Sciatic nerve (tissue), 2 donors: ENCODE measurements around the gene GRAPL. TPM values are rescaled to one million over a fixed set of nuclear protein-coding genes. Genes with fewer than 3 reads are reported as not detected.
"Not testable (repeated sequence)": the region's sequence is repeated elsewhere in the genome, so short reads cannot be mapped to it uniquely, and the experiment has no call there.

Experiments used
- ATAC-seq: fragments of 200-7000 bp; cut with Tn5 transposase; one replicate; pipeline ENCODE4 v1.9.1; 2020; ENCODE audit warnings: mild to moderate bottlenecking, moderate library complexity
- DNase-seq: peaks from one replicate; pipeline ENCODE4 v3.0.0-alpha.2; 2020; ENCODE audit warnings: low spot score
- intact Hi-C: fragments of 100-400 bp; cut with DNase I; formaldehyde crosslinking; loops from one replicate; pipeline ENCODE4 v1.14.2; 2022
- total RNA-seq: library from RNA; stranded (reverse); fragmentation: NEBNext Ultra II Directional; extraction: Animal tissue kit (Norgen Biotek cat#: 25700); gene quantifications from one replicate; pipeline ENCODE4 v1.2.1, GENCODE V29; 2021
- donor health status: DM: no; HTN: no; CAD: no.
- donor health status: DM: no; HTN: no; CAD: no.

Gene GRAPL
- 5.2 TPM for total RNA-seq

DNA sequence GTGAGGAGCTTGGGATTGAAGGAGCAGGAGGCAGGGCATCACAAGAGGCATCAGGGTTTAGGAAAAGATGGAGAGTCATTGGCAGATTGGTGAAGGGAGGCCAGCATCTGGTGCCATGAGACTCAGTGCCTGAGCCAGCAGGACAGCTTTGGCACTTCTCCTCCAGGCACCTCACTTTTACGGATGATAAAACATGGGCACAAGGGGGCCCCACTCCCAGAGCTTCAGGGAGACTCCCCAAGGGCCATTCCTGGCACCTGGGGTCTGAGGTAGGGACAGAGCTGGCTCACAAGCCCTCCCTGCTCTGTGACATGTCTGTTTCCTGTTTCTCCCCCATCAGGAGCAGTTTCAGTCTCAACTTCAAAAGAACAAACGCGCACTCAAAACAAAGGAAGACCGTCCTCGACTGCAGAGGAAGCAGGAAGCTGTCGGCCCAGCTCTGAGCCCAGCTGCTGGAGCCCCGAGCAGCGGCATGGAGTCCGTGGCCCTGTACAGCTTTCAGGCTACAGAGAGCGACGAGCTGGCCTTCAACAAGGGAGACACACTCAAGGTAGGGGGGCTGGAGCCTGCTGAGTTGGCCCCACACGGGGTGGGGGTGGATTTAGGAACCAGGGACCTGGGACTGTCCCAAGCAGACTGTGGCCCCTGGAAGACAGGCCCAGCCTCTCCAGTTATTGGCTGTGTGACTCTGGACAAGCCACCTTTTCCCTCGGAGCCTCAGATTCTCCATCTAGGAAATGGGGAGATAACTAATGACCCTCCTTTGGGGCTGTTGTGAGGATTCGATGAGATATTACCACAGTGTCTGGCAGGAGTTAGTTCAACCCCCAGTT, at the start of gene GRAPL:
Gene GRAPL (plus strand): TSS at position 442 of the 833 bp plus-strand sequence. CDS start 31 bp downstream, at position 473.
- DNase-seq, intact Hi-C loops: not testable (repeated sequence)
- ATAC-seq, result peak; percentile 28

DNA sequence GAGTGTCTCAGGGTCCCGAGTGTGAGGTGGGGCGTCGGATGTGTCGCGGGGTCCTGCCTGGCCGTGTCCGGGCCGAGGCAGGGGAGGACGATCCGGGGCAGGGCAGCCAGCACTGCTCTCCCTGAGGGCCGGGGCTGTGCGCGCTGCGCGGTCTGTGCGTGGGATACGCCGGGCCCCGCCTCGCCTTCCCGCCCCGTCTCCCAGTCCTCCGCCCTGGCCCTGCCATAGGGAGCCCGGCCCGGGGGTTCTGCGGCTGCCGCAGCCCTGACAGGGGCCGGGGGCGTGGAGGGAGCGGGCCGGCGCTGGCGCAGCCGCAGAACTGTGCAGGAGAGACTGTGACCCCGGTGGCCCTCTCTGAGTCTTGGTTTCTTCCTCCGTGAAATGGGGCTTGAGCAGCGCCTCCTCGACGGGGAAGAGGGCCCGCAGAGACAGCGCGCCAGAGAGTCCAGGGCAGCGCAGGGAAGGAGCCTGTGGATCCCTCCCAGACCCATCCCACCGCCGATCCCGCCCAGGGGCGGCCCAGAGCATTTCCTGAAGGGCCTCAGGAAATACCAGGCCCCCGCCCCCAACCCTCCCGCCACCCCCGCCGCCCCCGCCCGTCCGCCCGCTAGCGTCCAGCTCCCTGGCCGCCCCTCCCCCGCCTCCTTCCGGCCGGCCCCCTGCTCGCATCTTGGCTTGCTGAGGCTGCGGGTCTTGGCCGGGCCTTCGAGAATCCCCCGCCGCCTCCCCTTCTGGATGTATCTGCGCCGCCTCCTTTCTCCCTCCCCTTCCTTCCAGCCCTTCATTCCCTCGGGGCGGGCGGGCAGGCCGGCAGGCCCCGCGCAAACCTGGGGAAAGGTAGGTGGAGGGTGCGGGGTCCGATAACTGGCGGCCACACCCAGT, 38.3 kb upstream of the GRAPL start:
- ATAC-seq, result peak; percentile 87
- DNase-seq, intact Hi-C loops: not testable (repeated sequence)

DNA sequence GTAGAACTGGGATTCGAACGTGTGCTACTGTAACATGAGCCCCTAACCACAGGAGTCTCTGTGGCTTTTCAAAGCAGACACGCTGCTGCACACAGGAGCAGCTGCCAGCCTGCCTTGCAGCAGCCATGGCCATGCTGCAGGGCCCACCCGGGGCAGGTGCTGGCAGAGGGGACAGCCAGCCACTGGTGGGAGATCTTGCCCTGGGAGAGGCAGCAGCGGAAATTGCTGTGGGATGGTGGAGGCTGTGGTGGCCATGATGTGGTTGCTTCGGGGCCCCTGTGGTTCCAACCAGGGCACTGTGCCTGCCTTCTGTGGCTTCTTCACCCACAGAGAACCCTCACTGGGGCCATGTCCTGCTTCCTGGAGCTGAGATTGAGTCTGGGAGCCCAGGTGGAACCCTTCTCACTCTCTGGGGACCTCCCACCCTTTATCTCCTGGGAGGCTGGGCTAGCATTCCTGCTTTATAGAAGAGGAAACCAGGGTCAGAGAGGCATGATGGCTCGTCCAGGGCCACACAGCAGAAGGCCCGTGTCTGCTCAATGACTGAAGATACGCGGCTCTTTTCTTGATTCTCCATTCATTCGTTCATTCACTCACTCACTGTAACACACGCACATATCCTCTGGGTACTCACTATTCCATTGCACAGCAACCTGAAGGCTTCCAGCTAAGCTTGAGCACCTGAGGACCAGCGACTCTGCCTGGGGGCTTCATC, 37.2 kb upstream of the GRAPL start:
- ATAC-seq, intact Hi-C loops, DNase-seq: not testable (repeated sequence)

DNA sequence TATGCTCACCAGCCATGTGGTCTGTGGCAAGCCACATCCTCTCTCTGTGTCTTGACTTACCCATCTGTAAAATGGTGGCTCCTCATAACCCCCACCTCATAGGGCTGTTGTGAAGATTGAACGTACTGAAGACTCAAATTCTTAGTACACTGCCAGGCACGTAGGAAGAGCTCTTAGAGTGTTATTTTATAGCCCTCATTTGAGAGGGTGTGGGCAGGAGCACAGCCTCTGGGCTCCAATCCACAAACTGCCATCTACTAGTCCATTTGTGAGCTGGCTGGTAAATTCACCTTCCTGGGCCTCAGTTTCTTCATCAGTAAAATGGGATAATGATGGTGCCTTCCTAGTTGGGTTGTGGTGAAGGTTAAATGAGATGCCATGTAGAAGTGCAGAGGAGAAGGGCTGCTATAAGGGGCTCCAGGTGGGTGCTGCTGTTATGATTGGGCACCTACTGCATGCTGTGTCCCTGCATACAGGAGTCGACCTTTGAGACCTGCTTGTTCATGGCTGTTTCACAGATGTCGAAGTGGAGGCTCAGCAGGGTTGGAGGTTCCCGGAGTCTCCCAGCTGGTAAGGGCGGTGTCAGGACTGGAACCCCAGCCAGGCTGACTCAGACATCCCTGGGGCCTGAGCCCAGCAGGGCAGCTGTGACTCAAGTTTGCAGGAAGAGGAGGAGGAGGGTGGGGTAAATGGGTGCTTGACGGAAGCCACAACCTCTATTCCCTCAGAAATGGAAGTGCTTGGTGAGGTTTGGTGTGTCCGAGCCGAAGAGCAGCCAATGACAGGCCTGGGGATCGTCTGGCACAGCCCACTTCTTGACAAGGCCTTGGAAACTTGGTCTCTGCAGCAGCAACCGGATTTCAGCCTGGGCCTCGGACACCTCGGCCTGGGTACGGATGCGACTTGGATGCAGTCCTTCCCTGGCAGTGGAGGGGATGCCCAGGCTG, 34.4 kb upstream of the GRAPL start:
- intact Hi-C loops, DNase-seq: not testable (repeated sequence)
- ATAC-seq, result peak; percentile 18

DNA sequence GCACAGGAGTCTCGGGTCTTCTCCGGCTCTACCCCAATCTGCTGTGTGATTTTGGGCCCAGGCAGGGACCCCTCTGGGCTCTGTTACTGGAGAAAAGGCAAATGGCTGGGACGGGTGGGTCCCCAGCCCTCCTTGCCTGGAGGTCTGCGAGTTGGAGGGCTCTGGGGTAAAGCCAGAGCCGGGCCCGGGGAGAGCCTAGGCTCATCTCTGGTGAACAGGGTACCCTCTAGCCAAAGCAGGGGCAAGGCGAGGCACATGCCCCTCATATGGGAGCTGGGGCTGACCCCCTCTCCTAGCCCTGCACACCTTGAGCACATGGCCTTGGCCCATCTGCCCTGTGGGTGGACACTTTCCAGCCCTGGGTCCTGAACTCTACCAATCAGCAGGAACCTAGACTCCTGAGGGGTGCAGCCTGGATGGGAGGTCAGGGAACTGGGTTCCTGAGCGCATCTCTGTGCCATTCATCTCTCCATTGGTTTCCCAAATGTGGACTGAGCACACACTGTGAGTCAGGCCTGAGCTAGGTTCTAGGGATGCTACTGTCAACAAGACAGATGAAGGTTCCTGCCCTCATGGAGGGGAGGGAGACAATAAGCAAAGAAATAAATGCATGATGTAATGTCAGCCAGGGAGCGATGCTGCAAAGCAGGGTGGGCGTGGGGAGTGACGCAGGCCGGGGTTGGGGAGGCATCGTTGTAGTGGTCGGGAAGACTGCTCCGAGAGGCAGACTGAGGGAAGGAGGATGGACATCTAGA, 33.5 kb upstream of the GRAPL start:
- not testable (repeated sequence) for ATAC-seq

DNA sequence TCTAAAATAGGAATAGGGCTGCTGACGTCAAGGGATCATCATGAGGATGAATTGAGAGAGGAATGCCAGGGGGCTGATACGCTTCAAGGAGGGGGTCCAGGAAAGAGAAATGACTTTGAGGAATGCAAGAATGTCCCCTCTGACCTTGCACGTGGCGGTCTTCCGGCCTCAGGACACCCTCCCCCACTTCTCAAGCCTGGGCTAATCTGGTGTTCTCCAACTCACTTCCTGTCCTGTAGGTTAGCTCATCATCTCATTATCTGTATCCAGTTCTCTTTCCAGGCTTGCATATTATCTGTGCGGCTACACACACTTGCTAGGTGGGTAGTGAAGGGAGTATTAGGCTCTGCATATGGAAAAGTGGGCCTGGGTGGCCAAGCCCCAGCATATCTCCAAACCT, 18.9 kb upstream of the GRAPL start:
- intact Hi-C loops, DNase-seq, ATAC-seq: not testable (repeated sequence)

More for the DNA sequence above, 33.5 kb upstream of the GRAPL start:
- intact Hi-C loops, result not testable (repeated sequence)
- peak; percentile 32 for DNase-seq

DNA sequence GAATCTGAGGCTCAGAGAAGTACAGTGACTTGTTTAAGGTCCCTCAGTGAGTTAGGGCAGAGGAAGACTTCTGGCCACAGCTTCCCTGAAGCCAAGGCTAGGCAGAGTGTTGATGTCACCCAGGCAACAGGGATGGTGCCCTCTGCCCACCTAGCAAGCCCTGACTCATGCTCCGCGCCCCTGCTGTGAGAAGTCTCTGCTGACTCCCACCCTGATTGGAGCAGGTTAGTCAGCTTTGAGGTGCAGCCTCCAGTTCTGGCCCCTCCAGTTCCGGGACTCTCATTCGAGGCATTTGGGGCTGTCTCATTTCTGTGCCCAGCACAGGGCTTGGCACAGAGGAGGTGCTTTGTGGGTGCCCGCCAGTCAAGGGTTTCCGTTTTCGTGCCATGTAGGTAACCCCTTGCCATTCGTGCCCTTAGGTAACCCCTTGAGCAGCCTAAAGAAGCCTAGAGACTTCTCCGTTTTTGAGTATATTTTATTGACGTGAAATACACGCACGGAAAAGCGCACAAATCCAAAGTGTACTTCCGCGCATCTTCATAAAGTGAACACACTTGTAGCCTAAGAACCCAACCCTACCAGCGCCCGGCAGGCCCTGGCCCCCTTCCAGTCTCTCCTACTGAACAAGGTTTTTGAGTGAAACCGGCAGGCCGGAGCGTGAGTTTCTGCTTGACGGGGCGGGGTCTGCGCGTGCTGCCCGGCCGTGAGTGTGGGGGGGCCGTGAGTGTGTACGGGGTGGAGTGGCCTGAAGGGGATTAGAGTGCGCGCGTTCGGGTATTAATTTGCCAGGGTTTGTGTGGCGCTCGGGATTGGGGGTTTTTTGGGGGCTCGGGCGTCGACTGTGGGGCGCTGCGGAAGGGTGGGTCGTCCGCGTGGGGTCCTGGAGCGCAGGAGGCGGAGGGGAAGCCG, 16.9 kb upstream of the GRAPL start:
- peak; percentile 86 for ATAC-seq
- intact Hi-C loops, result not testable (repeated sequence)

DNA sequence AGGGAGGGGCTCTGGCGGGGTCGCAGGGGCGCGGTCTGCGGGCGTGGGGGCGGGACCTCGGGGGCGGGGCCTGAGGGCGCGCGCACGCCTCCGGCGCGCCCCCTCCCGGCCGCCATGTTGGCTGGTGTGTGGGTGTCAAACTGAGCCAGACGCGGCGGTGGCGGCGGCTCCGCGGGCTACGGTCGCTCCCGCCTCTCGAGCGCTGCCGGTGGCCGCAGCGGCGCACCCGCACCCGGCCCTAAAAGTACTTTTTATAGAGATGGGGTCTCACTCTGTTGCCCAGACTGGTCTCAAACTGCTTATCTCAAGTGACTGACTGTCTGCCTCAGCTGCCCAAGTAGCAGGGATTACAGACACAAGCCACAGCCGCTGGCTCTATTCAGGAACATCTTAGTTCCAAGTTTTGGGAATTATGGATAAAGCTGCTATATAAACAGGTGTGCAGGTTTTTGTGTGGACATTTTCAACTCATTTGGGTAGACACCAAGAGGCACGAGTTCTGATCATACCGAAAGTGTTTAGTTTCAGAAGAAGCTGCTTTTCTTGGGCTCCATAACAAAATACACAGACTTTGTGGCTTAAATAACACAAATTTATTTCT, 16.2 kb upstream of the GRAPL start:
- peak; percentile 82 for DNase-seq
- intact Hi-C loops, result not testable (repeated sequence)
- peak; percentile 91 for ATAC-seq

More for the DNA sequence above, 16.9 kb upstream of the GRAPL start:
- not testable (repeated sequence) for DNase-seq

DNA sequence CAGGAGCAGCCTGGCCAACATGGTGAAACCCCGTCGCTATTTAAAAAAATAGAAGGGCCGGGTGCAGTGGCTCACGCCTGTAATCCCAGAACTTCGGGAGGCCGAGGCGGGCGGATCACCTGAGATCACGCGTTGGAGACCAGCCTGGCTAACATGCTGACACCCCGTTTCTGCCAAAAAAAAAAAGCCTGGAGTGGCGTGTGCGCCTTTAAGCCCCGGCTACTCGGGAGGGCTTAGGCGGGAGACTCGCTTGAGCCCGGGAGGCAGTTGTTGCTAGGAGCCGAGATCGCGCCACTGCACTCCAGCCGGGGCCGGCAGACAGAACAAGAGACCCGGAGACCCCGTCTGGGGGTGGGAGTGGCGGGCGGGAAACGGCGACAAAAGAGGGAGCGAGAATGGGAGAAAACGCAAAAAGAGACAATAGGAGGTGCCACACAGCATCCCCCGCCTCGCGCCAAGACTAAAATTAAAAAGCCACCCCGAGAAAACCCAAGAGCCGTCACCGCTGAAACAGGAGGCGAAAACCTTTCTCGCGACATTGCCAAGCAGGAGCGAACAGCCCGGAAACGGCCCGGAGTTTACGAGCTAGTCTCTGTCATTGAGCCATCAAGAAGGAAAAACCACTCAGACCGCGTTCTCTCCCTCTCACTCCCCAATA, 15.5 kb upstream of the GRAPL start:
- peak; percentile 43 for DNase-seq
- ATAC-seq, result peak; percentile 58
- intact Hi-C loops, result not testable (repeated sequence)

DNA sequence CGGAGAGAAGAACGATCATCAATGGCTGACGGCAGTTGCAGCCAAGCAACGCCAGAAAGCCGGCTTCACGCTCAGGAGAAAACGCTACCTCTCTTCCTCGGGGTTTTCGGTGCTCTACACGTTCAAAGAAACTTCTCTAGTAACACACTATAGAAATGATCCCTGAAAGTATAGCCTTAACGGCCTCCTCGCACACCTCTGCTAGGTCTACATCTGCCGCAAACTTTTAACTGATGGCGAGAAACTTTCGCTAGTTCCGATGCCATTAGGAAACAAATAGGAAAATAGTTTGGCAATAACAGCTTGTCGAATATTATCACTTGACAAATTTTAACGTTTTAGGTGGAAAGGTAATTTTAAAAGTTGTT, 14.9 kb upstream of the GRAPL start:
- DNase-seq, ATAC-seq, intact Hi-C loops: not testable (repeated sequence)

DNA sequence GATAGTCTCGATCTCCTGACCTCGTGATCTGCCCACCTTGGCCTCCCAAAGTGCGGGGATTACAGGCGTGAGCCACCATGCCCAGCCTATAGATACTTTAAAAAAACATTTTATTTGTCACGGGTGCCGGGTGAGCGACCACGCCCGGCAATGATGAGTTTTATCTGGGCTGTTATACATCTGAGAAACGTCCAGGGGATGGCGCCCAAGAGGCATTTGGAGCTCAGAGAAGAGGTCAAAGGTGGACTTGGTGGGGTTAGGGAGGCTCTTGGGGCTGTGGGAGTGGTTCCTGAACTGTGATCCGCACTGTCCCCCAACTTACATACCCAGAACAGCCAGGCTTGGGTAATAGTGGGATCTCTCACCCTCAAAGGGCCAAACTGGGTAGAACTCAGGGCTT, 8.7 kb upstream of the GRAPL start:
- intact Hi-C loops, DNase-seq: not testable (repeated sequence)
- ATAC-seq, result peak; percentile 47

DNA sequence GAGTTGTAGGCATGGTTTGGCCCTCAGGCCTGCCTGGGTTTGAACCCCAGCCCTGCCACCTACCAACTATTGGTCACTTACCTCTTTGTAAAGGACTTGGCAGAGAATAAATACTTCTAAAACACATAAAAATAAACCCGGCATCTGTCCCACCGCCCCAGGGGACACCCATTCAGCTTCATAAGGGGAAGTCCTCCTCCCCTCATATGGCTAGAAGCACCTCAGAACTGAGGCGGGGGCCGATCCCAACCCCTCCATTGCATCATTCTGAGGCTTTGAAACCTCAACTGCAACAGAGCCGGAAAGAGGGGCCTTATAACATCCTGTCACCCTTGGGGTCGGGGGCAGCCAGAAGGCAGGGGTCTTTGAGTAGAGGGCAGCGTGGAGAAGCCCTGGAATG, 2.1 kb upstream of the GRAPL start:
- intact Hi-C loops, DNase-seq, ATAC-seq: not testable (repeated sequence)

DNA sequence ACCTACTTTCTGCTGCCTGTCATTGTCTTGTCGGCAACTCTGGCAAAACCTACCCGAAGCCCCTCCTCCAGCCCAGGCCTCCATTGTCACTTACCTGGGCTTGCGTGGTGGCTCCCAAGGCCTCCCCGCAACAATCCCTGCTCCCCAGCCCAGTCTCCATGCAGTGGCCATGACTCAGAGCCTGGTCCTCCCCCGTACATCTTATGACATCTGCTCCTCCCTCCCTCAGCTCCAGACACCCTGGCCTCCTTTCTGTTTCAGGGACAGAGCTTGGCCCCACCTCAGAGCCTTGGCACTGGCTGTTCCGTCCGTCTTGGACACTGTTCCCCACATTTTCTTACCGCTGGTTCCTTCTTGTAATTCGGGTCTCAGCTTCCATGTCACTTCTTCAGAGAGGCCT, 2.1 kb downstream of the GRAPL start:
- intact Hi-C loops, ATAC-seq, DNase-seq: not testable (repeated sequence)

DNA sequence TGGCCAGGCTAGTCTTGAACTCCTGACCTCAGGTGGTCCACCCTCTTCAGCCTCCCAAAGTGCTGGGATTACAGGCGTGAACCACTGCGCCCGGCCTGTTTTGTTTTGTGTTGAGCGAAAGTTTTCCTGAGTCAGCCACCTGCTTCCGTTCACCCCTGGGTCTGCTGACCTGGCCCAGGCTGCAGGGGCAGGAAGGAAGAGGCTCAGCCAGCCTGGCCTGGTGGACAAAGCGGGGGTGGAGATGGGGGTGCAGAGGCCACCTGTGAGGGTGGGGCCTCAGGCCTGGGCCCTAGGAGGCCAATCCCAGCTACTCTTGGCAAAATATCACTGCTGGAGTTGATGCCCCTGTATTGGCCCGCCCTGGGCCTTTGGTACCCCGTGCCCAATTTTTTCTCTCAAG, 3.7 kb downstream of the GRAPL start:
- not testable (repeated sequence) for ATAC-seq

DNA sequence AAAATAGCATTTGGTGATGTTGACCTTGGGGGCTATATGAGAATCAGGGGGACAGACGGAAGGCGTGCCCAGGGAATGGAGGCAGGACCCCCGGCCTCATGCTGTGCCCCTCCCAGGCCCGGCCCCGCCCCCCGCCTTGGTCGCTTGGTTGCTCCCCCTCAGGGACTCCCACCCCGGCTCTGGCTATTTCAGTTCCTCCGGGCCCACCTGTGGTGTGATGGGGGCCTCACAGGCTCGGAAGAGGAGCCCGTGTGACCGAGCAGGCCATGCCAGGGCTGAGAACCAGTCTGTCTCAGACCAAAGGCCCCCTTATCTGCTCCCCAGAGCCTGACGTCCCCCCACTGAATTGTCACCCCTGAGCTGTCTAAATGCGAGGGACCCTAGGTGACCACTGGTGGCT, 4.4 kb downstream of the GRAPL start:
- DNase-seq, ATAC-seq, intact Hi-C loops: not testable (repeated sequence)

More for the DNA sequence above, 3.7 kb downstream of the GRAPL start:
- intact Hi-C loops, DNase-seq: not testable (repeated sequence)
